Breast epithelium (tissue), 3 donors: ENCODE results near the gene ETS1.

ENCODE experiments used
- CTCF ChIP-seq, 3 donors: fragments of 450-650 bp; IDR thresholded peaks; one replicate each; pipeline ENCODE4 v1.5.1; 2016 to 2017; ENCODE audit warnings: antibody characterized with exemption in 3 of 3, mild to moderate bottlenecking in 3 of 3, moderate library complexity in 3 of 3
- POLR2A ChIP-seq: fragments of 450-650 bp; IDR thresholded peaks from one replicate; pipeline ENCODE4 v1.6.1; 2016; ENCODE audit warnings: antibody characterized with exemption, mild to moderate bottlenecking, moderate library complexity
- POLR2AphosphoS5 ChIP-seq, 3 donors: sonication (generic); formaldehyde crosslinking; IDR thresholded peaks; one replicate each; pipeline ENCODE4 v1.6.1; 2017; ENCODE audit warnings: antibody characterized with exemption in 3 of 3

- TF ChIP-seq CTCF (IDR thresholded peaks at IDR 0.05), result no peak
- no peak for TF ChIP-seq POLR2A
- no peak for TF ChIP-seq POLR2AphosphoS5 (IDR thresholded peaks at IDR 0.05)
Observed at GRCh38 chr11:128462922-128463321, 124.4 kb downstream of the ETS1 start.
